ENCODE results near the gene RHCE. TPM values are rescaled to one million over a fixed set of nuclear protein-coding genes. Genes with fewer than 3 reads are reported as not detected.
"Not testable (repeated sequence)": the region's sequence is repeated elsewhere in the genome, so short reads cannot be mapped to it uniquely, and the experiment has no call there.

The RHCE gene
- total and polyA plus RNA-seq, 9 of the 15 experiments (the other 6 are each of a cell fraction or from before 2014, with no cell fraction given) = 5.4 to 31.5 (median 12.6) TPM

GRCh38 chr1:25460816-25461215, 40.2 kb upstream of the RHCE start:
- POLR2A ChIA-PET = interaction anchor here (2.0 kb wide), 1 partner anchor 9 kb away, joined by 5 read pairs; no protein-coding TSS in a partner anchor
- FAIRE-seq; in situ Hi-C loops (cut with MboI); H4K20me1 ChIP-seq (replicated peaks; ENCODE audit: control insufficient read depth, insufficient read depth, low read length); H2AFZ ChIP-seq (ENCODE audit: low read depth, low read length); H3K4me3 ChIP-seq; H3K9me3 ChIP-seq (replicated peaks; ENCODE audit: control insufficient read depth, insufficient read depth, low read depth, low read length); DNase-seq (ENCODE audit: extremely low read depth in 1 of 4, low spot score in 3 of 4); H3K9me1 ChIP-seq (ENCODE audit: control insufficient read depth, insufficient read depth, low read length); CTCF ChIA-PET (ENCODE audit: low intra/inter-chr PET ratio); H3K4me2 ChIP-seq (ENCODE audit: insufficient read depth, low read length); H3K4me1 ChIP-seq (replicated peaks in 1 of 2; ENCODE audit: control insufficient read depth in 2 of 2, insufficient read depth in 2 of 2, low read length in 2 of 2); intact Hi-C loops (cut with micrococcal nuclease); H3K27ac ChIP-seq (ENCODE audit: extremely low read depth, low read depth, low read length); H3K9ac ChIP-seq (ENCODE audit: insufficient read depth in 1 of 2, low read depth in 2 of 2, low read length in 2 of 2); BruUV-seq (replicated peaks); ATAC-seq; H3K27me3 ChIP-seq (ENCODE audit: control insufficient read depth in 2 of 2, insufficient read depth in 2 of 2, low read length in 2 of 2): not testable (repeated sequence)
- Histone ChIP-seq H3K36me3 (ENCODE audit: control insufficient read depth, insufficient read depth, low read length) (peaks cover 73% of the 10 kb centered on the region), H3K79me2 (ENCODE audit: control insufficient read depth, insufficient read depth, low read length) (peaks cover 50% of the 10 kb centered on the region)
- TF ChIP-seq ZNF146 (CRISPR knock-in tag; IDR thresholded peaks at IDR 0.05; ENCODE audit: unreplicated experiment) (peak; percentile 67), KDM1A (IDR thresholded peaks at IDR 0.05) (0 out of 4 replicates have a peak, but pooled peaks of 1 of the 2 experiments have one; percentile 17), BCOR (IDR thresholded peaks at IDR 0.05) (peak; percentile 45; the same call in 1 of the 2 replicates)
- WGBS (ENCODE audit: insufficient coverage, low coverage, missing lambda C conversion rate) = 58% methylated on average over 3 of the region's 4 CpGs

GRCh38 chr1:25460020-25460419, 39.4 kb upstream of the RHCE start:
- intact Hi-C loops (cut with micrococcal nuclease) = no loop called here
- peaks cover 73% of the 10 kb centered on the region for H3K36me3 ChIP-seq (ENCODE audit: control insufficient read depth, insufficient read depth, low read length)
- no peaks in the 10 kb centered on the region for H3K9me3 ChIP-seq (replicated peaks; ENCODE audit: control insufficient read depth, insufficient read depth, low read depth, low read length)
- peaks cover 42% of the 10 kb centered on the region for H3K79me2 ChIP-seq (ENCODE audit: control insufficient read depth, insufficient read depth, low read length)
- 80% methylated on average over 3 of the region's 3 CpGs for WGBS (ENCODE audit: insufficient coverage, low coverage, missing lambda C conversion rate)
- FAIRE-seq (no peak), DNase-seq (ENCODE audit: extremely low read depth in 1 of 4, low spot score in 3 of 4) (no peak), ATAC-seq (no peak)
- no peaks in the 10 kb centered on the region for H3K27me3 ChIP-seq (ENCODE audit: control insufficient read depth in 2 of 2, insufficient read depth in 2 of 2, low read length in 2 of 2)
- H3K4me1 ChIP-seq (replicated peaks in 1 of 2; ENCODE audit: control insufficient read depth in 2 of 2, insufficient read depth in 2 of 2, low read length in 2 of 2) = peaks cover 0 to 9% of the 10 kb centered on the region in 2 experiments; a peak in 3 of 5 replicates
- no peak overlapping the region for H3K4me2 ChIP-seq (ENCODE audit: insufficient read depth, low read length)
- CTCF ChIA-PET (ENCODE audit: low intra/inter-chr PET ratio) = no interaction called here
- H3K4me3 ChIP-seq = no peak overlapping the region
- in situ Hi-C loops (cut with MboI) = no loop called here
- H2AFZ ChIP-seq (ENCODE audit: low read depth, low read length) = no peak overlapping the region
- H3K9ac ChIP-seq (ENCODE audit: insufficient read depth in 1 of 2, low read depth in 2 of 2, low read length in 2 of 2) = no peak overlapping the region
- no peak overlapping the region for H3K27ac ChIP-seq (ENCODE audit: extremely low read depth, low read depth, low read length)
- peaks cover 8% of the 10 kb centered on the region; the same call in 1 of the 2 replicates for H4K20me1 ChIP-seq (replicated peaks; ENCODE audit: control insufficient read depth, insufficient read depth, low read length)
- no TSS peak for BruUV-seq (replicated peaks)
- POLR2A ChIA-PET = interaction anchor here (2.0 kb wide), 1 partner anchor 10 kb away, joined by 5 read pairs; no protein-coding TSS in a partner anchor
- no peaks in the 10 kb centered on the region for H3K9me1 ChIP-seq (ENCODE audit: control insufficient read depth, insufficient read depth, low read length)
- TF ChIP-seq ZNF41 (CRISPR knock-in tag; conservative IDR thresholded peaks at IDR 0.05) (no peak), CBFA2T3 (IDR thresholded peaks at IDR 0.05) (no peak), BRCA1 (IDR thresholded peaks at IDR 0.05) (no peak), BRCA1 (CRISPR knock-in tag; IDR thresholded peaks at IDR 0.05) (no peak), MEIS2 (IDR thresholded peaks at IDR 0.05; ENCODE audit: partially characterized antibody) (no peak), ZNF175 (CRISPR knock-in tag; IDR thresholded peaks at IDR 0.05; ENCODE audit: low read depth) (no peak), GATAD2A (IDR thresholded peaks at IDR 0.05) (no peak), ZNF766 (CRISPR knock-in tag; conservative IDR thresholded peaks at IDR 0.05) (no peak), TAF15 (IDR thresholded peaks at IDR 0.05; ENCODE audit: low read depth, low read length) (no peak), POLR2H (tag; IDR thresholded peaks at IDR 0.05; ENCODE audit: low read depth) (no peak), DNMT1 (IDR thresholded peaks at IDR 0.05) (no peak), SFPQ (IDR thresholded peaks at IDR 0.05; ENCODE audit: low read depth, low read length) (no peak), ZNF79 (CRISPR knock-in tag; IDR thresholded peaks at IDR 0.05; ENCODE audit: low read depth) (no peak), SMARCE1 (IDR thresholded peaks at IDR 0.05) (no peak), ZNF696 (CRISPR knock-in tag; conservative IDR thresholded peaks at IDR 0.05) (no peak), MCM5 (IDR thresholded peaks at IDR 0.05; ENCODE audit: low read depth) (no peak)

Data from K562 (cell line).